ENCODE results near the gene NINJ1.

DNA sequence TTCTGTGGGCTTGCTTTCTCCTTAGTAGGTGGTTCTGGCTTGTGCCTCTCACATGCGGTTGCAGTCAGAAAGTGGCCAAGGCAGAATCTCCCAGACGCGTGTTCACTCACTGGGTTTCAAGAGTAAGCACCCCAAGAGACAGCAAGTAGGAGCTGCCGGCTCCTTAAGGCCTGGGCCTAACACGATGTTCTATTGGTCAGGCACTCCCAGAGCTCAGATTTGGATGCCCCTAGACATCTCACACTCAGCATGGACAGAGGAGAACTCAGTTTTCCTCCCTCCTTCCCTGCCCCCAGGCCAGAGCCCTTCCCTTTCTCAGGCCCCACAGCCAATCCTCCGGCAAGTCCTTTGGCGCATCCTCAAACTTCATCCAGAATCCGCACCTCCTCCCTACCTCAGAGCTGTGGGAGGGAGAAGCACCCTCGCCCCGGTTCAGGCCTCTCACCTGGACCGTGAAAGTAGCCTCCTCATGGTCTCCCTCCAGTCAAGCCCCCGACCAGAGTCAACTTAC lies 44.5 kb downstream of the NINJ1 start:
- TF ChIP-seq, protein P1, sequence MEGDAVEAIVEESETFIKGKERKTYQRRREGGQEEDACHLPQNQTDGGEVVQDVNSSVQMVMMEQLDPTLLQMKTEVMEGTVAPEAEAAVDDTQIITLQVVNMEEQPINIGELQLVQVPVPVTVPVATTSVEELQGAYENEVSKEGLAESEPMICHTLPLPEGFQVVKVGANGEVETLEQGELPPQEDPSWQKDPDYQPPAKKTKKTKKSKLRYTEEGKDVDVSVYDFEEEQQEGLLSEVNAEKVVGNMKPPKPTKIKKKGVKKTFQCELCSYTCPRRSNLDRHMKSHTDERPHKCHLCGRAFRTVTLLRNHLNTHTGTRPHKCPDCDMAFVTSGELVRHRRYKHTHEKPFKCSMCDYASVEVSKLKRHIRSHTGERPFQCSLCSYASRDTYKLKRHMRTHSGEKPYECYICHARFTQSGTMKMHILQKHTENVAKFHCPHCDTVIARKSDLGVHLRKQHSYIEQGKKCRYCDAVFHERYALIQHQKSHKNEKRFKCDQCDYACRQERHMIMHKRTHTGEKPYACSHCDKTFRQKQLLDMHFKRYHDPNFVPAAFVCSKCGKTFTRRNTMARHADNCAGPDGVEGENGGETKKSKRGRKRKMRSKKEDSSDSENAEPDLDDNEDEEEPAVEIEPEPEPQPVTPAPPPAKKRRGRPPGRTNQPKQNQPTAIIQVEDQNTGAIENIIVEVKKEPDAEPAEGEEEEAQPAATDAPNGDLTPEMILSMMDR (IDR thresholded peaks at IDR 0.05): no peak
- no peak for TF ChIP-seq POLR2AphosphoS5 (IDR thresholded peaks at IDR 0.05)
- no peak for TF ChIP-seq EP300 (IDR thresholded peaks at IDR 0.05)
- TF ChIP-seq POLR2A (IDR thresholded peaks at IDR 0.05): no peak
